HepG2 (cell line): Measurements from ENCODE around the gene RPL41. TPM values are rescaled to one million over a fixed set of nuclear protein-coding genes. Genes with fewer than 3 reads are reported as not detected.
A peak's percentile ranks its signal among the peaks of the same experiment; 100 is the strongest.

Experiments used
- AGO1 ChIP-seq: fragments of 200-400 bp; formaldehyde crosslinking; IDR thresholded peaks from 2 replicates; pipeline ENCODE4 v1.6.1; 2017; ENCODE audit warnings: mild to moderate bottlenecking, low read depth, low read length, moderate library complexity; ENCODE audit not compliant: poor library complexity, severe bottlenecking
- CENPBD1 ChIP-seq: sonication (generic); formaldehyde crosslinking; IDR thresholded peaks from 2 replicates; pipeline ENCODE4 v1.8.0; 2022; ENCODE audit warnings: missing genetic modification reagents, low read depth, mild to moderate bottlenecking, borderline replicate concordance
- FOSL1 ChIP-seq: sonication (generic); formaldehyde crosslinking; IDR thresholded peaks from 2 replicates; pipeline ENCODE4 v1.9.0; 2021; ENCODE audit warnings: missing genetic modification reagents, borderline replicate concordance
- KMT2A ChIP-seq: sonication (generic); formaldehyde crosslinking; IDR thresholded peaks from 2 replicates; pipeline ENCODE4 v1.4.0; 2020; ENCODE audit warnings: missing genetic modification reagents
- MED1 ChIP-seq: sonication (generic); formaldehyde crosslinking; IDR thresholded peaks from 2 replicates; pipeline ENCODE4 v1.4.0; 2020; ENCODE audit warnings: missing genetic modification reagents
- NR0B2 ChIP-seq: sonication (generic); formaldehyde crosslinking; IDR thresholded peaks from 2 replicates; pipeline ENCODE4 v1.4.0; 2020; ENCODE audit warnings: mild to moderate bottlenecking, missing genetic modification reagents
- RARG ChIP-seq: sonication (generic); formaldehyde crosslinking; IDR thresholded peaks from 2 replicates; pipeline ENCODE4 v1.4.0; 2020; ENCODE audit warnings: low read depth, mild to moderate bottlenecking, missing genetic modification reagents
- TCF12 ChIP-seq, 2 experiments: fragments of 450-650 bp in 1 of 2; sonication (generic) in 1 of 2; formaldehyde crosslinking in 1 of 2; IDR thresholded peaks; 2 replicates each; pipeline versions ENCODE4 v1.6.1 to v1.8.0; 2017 to 2022; ENCODE audit warnings: antibody characterized with exemption in 1 of 2, mild to moderate bottlenecking in 1 of 2, missing genetic modification reagents in 1 of 2, moderate library complexity in 1 of 2
- TFE3 ChIP-seq: IDR thresholded peaks from 2 replicates; pipeline ENCODE4 v1.6.1; 2016
- ZHX2 ChIP-seq, 2 experiments: sonication (generic) in 1 of 2; formaldehyde crosslinking in 1 of 2; IDR thresholded peaks; 2 replicates each; pipeline versions ENCODE4 v1.6.1 to v1.9.0; 2014 to 2022; ENCODE audit warnings: antibody characterized with exemption in 1 of 2, borderline replicate concordance in 1 of 2, inconsistent platforms in 1 of 2, low read depth in 1 of 2, missing genetic modification reagents in 1 of 2
- ZNF280B ChIP-seq: sonication (generic); formaldehyde crosslinking; IDR thresholded peaks from 2 replicates; pipeline ENCODE4 v1.5.0; 2020; ENCODE audit warnings: missing genetic modification reagents, mild to moderate bottlenecking, borderline replicate concordance
- ZNF460 ChIP-seq: sonication (generic); formaldehyde crosslinking; IDR thresholded peaks from 2 replicates; pipeline ENCODE4 v1.5.1; 2020; ENCODE audit warnings: missing genetic modification reagents, mild to moderate bottlenecking, borderline replicate concordance
- ZNF468 ChIP-seq: sonication (generic); formaldehyde crosslinking; IDR thresholded peaks from 2 replicates; pipeline ENCODE4 v1.8.0; 2022; ENCODE audit warnings: mild to moderate bottlenecking, moderate library complexity, missing genetic modification reagents
- ZNF614 ChIP-seq: IDR thresholded peaks from 2 replicates; pipeline ENCODE4 v1.6.1; 2018; ENCODE audit warnings: missing biosample characterization, missing genetic modification reagents, inconsistent platforms, borderline replicate concordance
- ZNF850 ChIP-seq: sonication (generic); formaldehyde crosslinking; conservative IDR thresholded peaks from 2 replicates; pipeline ENCODE4 v1.9.0; 2021; ENCODE audit warnings: mild to moderate bottlenecking, missing genetic modification reagents
- polyA plus RNA-seq, 8 experiments: library from polyadenylated mRNA; depleted of rRNA in 3 of 8; stranded (reverse) in 7 of 8; unstranded in 1 of 8; fragments of >200 nt; fragmentation: Illumina TruSeq in 4 of 8; extraction: Trizol in 4 of 8; gene quantifications; 2 replicates each; pipeline versions ENCODE4 v1.2.1 to v1.2.3, GENCODE V29; 2011 to 2016; ENCODE audit warnings: low read depth in 4 of 8, missing spikeins in 1 of 8, mixed read lengths in 1 of 8; ENCODE audit not compliant: insufficient read depth in 1 of 8
- total RNA-seq, 5 experiments: library from RNA; depleted of rRNA; stranded (reverse); fragments of >200 nt; fragmentation: Illumina TruSeq; extraction: Trizol; gene quantifications; 2 replicates each; pipeline ENCODE4 v1.2.3, GENCODE V29; 2016; ENCODE audit warnings: low read depth in 1 of 5

Gene RPL41
- total and polyA plus RNA-seq, 2 of the 13 experiments (the other 11 are each of a cell fraction or from before 2014, with no cell fraction given) = 4,012 to 7,670 TPM

- no peak for TF ChIP-seq AGO1
- no peak for TF ChIP-seq KMT2A (CRISPR knock-in tag)
- 0 out of 2 replicates have a peak, but pooled peaks have one; percentile 50 for TF ChIP-seq ZNF460 (CRISPR knock-in tag)
- TF ChIP-seq ZHX2 (IDR thresholded peaks at IDR 0.05; ENCODE audit: low read depth) = 0 out of 2 replicates have a peak, but pooled peaks have one; percentile 46
- TF ChIP-seq ZHX2 (CRISPR knock-in tag; IDR thresholded peaks at IDR 0.05; ENCODE audit: borderline replicate concordance) = peak; percentile 55; the same call in 1 of the 2 replicates
- no peak for TF ChIP-seq RARG (CRISPR knock-in tag)
- no peak; the same call in 1 of the 2 replicates for TF ChIP-seq NR0B2 (CRISPR knock-in tag)
- no peak; the same call in 1 of the 2 replicates for TF ChIP-seq TFE3 (CRISPR knock-in tag)
- TF ChIP-seq ZNF280B (CRISPR knock-in tag) = no peak
- TF ChIP-seq ZNF614 (CRISPR knock-in tag) = no peak
- peak; percentile 87 for TF ChIP-seq FOSL1
- peak; percentile 81 for TF ChIP-seq MED1 (CRISPR knock-in tag)
- no peak for TF ChIP-seq ZNF850 (CRISPR knock-in tag)
- no peak for TF ChIP-seq CENPBD1
- no peak for TF ChIP-seq TCF12 (IDR thresholded peaks at IDR 0.05)
- TF ChIP-seq TCF12 (CRISPR knock-in tag; IDR thresholded peaks at IDR 0.05) = no peak; the same call in 1 of the 2 replicates
- no peak for TF ChIP-seq ZNF468 (CRISPR knock-in tag)
Measured at GRCh38 chr12:56079723-56080555, 36.5 kb upstream of the RPL41 start, which contains the start of gene ERBB3 (continued).
